Measurements from ENCODE around the gene DBNDD1. TPM values are rescaled to one million over a fixed set of nuclear protein-coding genes. Genes with fewer than 3 reads are reported as not detected.

DBNDD1 gene
- total RNA-seq, 2 experiments from 2014 or later, result 0.18 TPM; not detected in 1

GRCh38 chr16:90019543-90020259, 445 bp upstream of the DBNDD1 start:
- Mint-ChIP-seq H3K4me3 (peak overlapping the region; percentile 36), H3K27ac (no peak overlapping the region), H3K27me3 (ENCODE audit: low read depth) (peaks cover 32% of the 10 kb centered on the region), H3K9me3 (ENCODE audit: insufficient read depth) (peaks cover 7% of the 10 kb centered on the region), H3K36me3 (ENCODE audit: low read depth) (peaks cover 5% of the 10 kb centered on the region), H3K4me1 (ENCODE audit: low read depth) (peaks cover 22% of the 10 kb centered on the region)
- DNase-seq (peak; percentile 28), ATAC-seq (peak; percentile 34)
- ChIA-PET POLR2A (no interaction called here), CTCF (interaction anchor here (1.2 to 1.6 kb wide), 2 partner anchors 10 to 11 kb away, joined by 4 read pairs; no protein-coding TSS in a partner anchor)

DNA sequence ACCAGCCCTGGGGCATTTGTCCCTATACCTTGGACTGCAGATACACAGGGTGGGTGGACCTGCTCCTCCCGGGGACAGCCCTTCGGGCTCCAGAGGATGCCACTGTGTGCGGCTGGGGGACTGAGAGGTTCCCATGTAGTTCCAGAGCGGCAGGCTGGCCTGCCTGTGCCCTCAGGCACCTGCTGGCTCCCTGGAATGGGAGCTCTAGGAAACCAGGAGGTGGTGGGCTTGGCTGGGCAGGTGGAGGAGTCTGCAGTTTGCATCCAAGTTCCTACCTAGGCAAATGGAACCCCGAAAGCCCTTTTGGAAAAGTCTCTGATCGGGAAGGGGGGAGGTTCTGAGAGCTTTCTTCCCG, 982 bp downstream of the DBNDD1 start:
- DNase-seq (no peak), ATAC-seq (no peak)
- Mint-ChIP-seq H3K4me3 (peak overlapping the region; percentile 59), H3K27me3 (ENCODE audit: low read depth) (peaks cover 35% of the 10 kb centered on the region), H3K4me1 (ENCODE audit: low read depth) (peaks cover 22% of the 10 kb centered on the region), H3K9me3 (ENCODE audit: insufficient read depth) (peaks cover 7% of the 10 kb centered on the region), H3K27ac (no peak overlapping the region), H3K36me3 (ENCODE audit: low read depth) (peaks cover 5% of the 10 kb centered on the region)
- CTCF ChIA-PET, result no interaction called here
- POLR2A ChIA-PET, result no interaction called here

- H3K27me3 Mint-ChIP-seq (ENCODE audit: low read depth), result peaks cover 35% of the 10 kb centered on the region
- H3K9me3 Mint-ChIP-seq (ENCODE audit: insufficient read depth), result no peaks in the 10 kb centered on the region
- ChIA-PET CTCF (no interaction called here), POLR2A (no interaction called here)
- no peak overlapping the region for H3K4me3 Mint-ChIP-seq
- DNase-seq, result no peak
- H3K4me1 Mint-ChIP-seq (ENCODE audit: low read depth), result peaks cover 13% of the 10 kb centered on the region
- H3K27ac Mint-ChIP-seq, result no peak overlapping the region
- no peak for ATAC-seq
- peaks cover 3% of the 10 kb centered on the region for H3K36me3 Mint-ChIP-seq (ENCODE audit: low read depth)
Measured at GRCh38 chr16:90016339-90016950, 2.8 kb downstream of the DBNDD1 start.

DNA sequence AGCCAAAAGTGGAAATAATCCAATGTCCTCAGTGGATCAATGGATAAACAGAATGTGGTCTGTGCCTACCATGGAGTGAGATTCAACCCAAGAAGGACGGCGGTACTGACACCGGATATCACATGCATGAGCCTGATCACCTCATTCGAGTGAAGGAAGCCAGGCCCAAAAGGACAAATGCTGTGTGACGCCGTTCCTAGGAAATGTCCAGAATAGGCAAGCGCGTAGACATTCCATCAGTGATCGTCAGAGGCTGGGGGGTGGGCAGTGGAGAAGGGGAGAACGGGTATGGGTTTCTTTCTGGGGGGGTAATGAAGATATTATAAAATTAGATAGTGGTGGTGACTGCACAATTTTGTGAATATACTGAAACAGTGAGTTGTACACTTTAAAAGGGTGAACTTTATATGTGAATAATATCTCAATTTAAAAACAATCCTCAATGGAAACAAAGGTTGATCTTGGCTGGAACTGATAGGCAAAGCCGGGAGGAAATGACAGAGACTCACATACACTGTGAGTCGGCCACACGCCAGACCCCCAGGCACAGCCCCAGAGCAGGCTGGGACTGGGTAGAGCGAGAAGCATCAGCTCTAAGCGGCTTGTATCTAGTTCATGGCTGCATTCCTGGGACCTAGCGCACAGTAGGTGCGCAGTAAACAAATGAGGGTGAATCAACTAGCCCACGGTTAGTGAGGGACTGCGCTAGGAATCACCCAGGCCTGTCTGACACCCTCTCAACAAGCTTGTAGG, 3.5 kb downstream of the DBNDD1 start:
- H3K4me1 Mint-ChIP-seq (ENCODE audit: low read depth), result peaks cover 7% of the 10 kb centered on the region
- ChIA-PET POLR2A (no interaction called here), CTCF (no interaction called here)
- no peak for DNase-seq
- no peaks in the 10 kb centered on the region for H3K36me3 Mint-ChIP-seq (ENCODE audit: low read depth)
- no peak for ATAC-seq
- H3K9me3 Mint-ChIP-seq (ENCODE audit: insufficient read depth), result no peaks in the 10 kb centered on the region
- H3K27me3 Mint-ChIP-seq (ENCODE audit: low read depth), result peaks cover 32% of the 10 kb centered on the region
- H3K27ac Mint-ChIP-seq, result no peak overlapping the region
- no peak overlapping the region for H3K4me3 Mint-ChIP-seq

DNA sequence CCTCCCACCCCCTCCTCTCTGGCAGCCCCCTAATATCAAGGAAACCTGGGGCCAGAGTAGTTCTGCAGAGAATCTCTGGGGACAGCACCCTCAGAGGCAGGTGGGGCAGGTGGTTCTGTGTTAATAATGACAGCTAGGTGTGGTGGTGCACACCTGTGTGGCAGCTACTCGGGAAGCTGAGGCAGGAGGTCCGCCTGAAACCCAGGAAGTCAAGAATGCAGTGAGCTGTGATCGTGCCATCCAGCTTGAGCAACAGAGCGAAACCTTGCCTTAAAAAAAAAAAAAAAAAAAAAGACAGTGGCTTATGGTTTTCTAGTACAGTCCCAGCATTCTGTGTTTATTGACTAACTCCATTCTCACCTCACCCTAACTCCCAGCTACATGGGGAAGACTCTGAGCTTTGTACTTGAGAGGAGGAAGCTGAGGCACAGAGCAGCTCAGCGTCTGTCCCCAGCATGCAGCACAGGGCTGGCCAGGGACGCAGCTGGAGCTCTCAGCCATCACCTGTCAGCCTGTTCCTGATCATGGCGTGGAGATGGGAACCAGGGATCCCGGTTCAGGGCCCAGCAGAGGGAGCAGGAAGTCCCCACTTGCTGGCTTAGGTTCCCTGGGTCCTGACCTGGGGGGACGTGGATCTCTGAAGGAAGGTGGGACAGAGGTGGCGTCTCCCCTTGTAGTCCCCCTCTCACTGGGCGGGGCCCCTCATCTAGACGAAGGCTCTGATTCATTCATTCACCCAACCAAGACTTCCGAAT, 6.1 kb downstream of the DBNDD1 start:
- Mint-ChIP-seq H3K4me3 (no peak overlapping the region), H3K4me1 (ENCODE audit: low read depth) (peaks cover 15% of the 10 kb centered on the region), H3K27ac (no peak overlapping the region), H3K27me3 (ENCODE audit: low read depth) (peaks cover 24% of the 10 kb centered on the region), H3K9me3 (ENCODE audit: insufficient read depth) (no peaks in the 10 kb centered on the region), H3K36me3 (ENCODE audit: low read depth) (no peaks in the 10 kb centered on the region)
- DNase-seq (no peak), ATAC-seq (no peak)
- CTCF ChIA-PET, result no interaction called here
- POLR2A ChIA-PET, result interaction anchor here (0.7 kb wide), 1 partner anchor 37 kb away, joined by 3 read pairs; no protein-coding TSS in a partner anchor

- no peak overlapping the region for H3K4me3 Mint-ChIP-seq
- H3K27ac Mint-ChIP-seq, result no peak overlapping the region
- DNase-seq, result no peak
- ChIA-PET CTCF (no interaction called here), POLR2A (no interaction called here)
- no peaks in the 10 kb centered on the region for H3K9me3 Mint-ChIP-seq (ENCODE audit: insufficient read depth)
- H3K27me3 Mint-ChIP-seq (ENCODE audit: low read depth), result peaks cover 18% of the 10 kb centered on the region
- no peak for ATAC-seq
- H3K36me3 Mint-ChIP-seq (ENCODE audit: low read depth), result no peaks in the 10 kb centered on the region
- peaks cover 15% of the 10 kb centered on the region for H3K4me1 Mint-ChIP-seq (ENCODE audit: low read depth)
Measured at GRCh38 chr16:90011908-90012501, 7.3 kb downstream of the DBNDD1 start.

GRCh38 chr16:90011508-90011819, 7.8 kb downstream of the DBNDD1 start:
- H3K9me3 Mint-ChIP-seq (ENCODE audit: insufficient read depth), result no peaks in the 10 kb centered on the region
- no peak overlapping the region for H3K27ac Mint-ChIP-seq
- POLR2A ChIA-PET, result no interaction called here
- H3K4me3 Mint-ChIP-seq, result no peak overlapping the region
- no peaks in the 10 kb centered on the region for H3K36me3 Mint-ChIP-seq (ENCODE audit: low read depth)
- H3K4me1 Mint-ChIP-seq (ENCODE audit: low read depth), result peaks cover 15% of the 10 kb centered on the region
- no peak for ATAC-seq
- no peak for DNase-seq
- H3K27me3 Mint-ChIP-seq (ENCODE audit: low read depth), result peaks cover 18% of the 10 kb centered on the region
- CTCF ChIA-PET, result no interaction called here

- Mint-ChIP-seq H3K4me3 (no peak overlapping the region), H3K4me1 (ENCODE audit: low read depth) (peaks cover 15% of the 10 kb centered on the region), H3K27ac (no peak overlapping the region), H3K36me3 (ENCODE audit: low read depth) (no peaks in the 10 kb centered on the region), H3K9me3 (ENCODE audit: insufficient read depth) (no peaks in the 10 kb centered on the region), H3K27me3 (ENCODE audit: low read depth) (peaks cover 16% of the 10 kb centered on the region)
- DNase-seq, result no peak
- no peak for ATAC-seq
- CTCF ChIA-PET, result no interaction called here
- POLR2A ChIA-PET, result interaction anchor here (0.6 kb wide), 1 partner anchor 25 kb away, joined by 3 read pairs; no protein-coding TSS in a partner anchor
Measured at GRCh38 chr16:90010676-90011507, 8.4 kb downstream of the DBNDD1 start.

DNA sequence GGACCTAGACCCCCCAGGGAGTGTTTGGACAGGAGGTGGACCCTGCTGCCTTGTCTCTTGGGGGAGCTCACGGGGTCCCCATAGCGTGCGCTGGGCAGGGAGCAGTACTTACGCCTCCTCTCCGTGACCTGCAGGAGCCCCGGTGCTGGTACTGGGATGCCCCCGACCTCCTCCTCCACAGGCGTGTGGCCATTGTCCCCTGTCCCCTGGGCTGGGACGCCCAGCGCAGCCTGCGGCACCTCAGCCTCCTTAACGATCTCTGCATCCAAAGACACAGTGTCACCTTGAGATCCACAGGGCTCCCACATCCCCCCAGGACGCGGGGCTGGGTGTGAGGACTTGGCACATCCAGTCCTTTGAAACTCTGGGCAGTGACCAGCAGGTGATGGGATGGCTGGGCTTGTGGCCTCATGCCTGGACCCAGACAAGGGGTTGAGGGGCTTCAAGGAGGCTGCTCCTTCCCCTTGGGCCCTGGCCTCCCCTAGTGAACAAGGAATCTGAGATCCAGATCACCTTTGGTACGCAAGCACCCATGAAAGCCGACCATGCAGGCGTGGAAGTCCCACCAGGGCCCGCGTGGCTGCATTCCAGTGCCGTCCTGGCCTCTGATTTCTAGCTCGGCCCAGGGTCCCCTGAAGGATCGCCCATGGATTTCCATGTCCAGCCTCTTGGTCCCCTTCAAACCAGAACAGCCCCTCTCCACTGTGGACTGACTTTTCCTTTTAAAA, 9.9 kb downstream of the DBNDD1 start:
- no peak for DNase-seq
- peaks cover 15% of the 10 kb centered on the region for H3K4me1 Mint-ChIP-seq (ENCODE audit: low read depth)
- CTCF ChIA-PET, result interaction anchor here (0.8 to 0.9 kb wide), 2 partner anchors 10 to 12 kb away, joined by 4 to 5 read pairs; partner anchors contain the start of gene DBNDD1
- H3K36me3 Mint-ChIP-seq (ENCODE audit: low read depth), result no peaks in the 10 kb centered on the region
- H3K9me3 Mint-ChIP-seq (ENCODE audit: insufficient read depth), result no peaks in the 10 kb centered on the region
- peak overlapping the region; percentile 77 for H3K27ac Mint-ChIP-seq
- no peak for ATAC-seq
- POLR2A ChIA-PET, result interaction anchor here (0.8 kb wide), 1 partner anchor 168 kb away, joined by 3 read pairs; no protein-coding TSS in a partner anchor
- peaks cover 8% of the 10 kb centered on the region for H3K27me3 Mint-ChIP-seq (ENCODE audit: low read depth)
- peak overlapping the region; percentile 49 for H3K4me3 Mint-ChIP-seq

DNA sequence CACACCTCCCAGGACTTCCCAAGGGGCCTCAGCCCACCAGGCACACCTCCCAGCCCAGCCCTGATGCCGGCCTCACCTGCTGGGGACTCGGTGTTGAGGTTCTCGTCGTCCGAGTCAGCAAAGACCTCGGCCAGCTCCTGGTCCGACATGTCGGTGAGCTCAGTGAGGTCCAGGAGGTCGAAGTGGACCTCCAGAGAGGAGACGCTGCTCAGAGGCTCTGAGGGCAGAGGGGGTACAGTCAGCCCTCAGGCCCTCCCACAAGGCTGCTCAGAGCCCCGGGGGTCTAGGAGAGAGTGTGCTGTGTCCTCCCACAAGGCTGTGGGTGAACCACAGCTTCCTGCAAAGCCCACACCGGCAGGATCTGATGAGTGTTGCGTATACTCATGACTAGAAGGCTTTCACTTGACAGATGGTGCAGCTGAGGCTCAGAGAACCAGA, 10.5 kb downstream of the DBNDD1 start:
- ChIA-PET POLR2A (interaction anchor here (0.8 kb wide), 1 partner anchor 168 kb away, joined by 3 read pairs; no protein-coding TSS in a partner anchor), CTCF (interaction anchor here (0.8 to 0.9 kb wide), 2 partner anchors 10 to 13 kb away, joined by 4 to 5 read pairs; partner anchors contain the start of gene DBNDD1)
- Mint-ChIP-seq H3K4me3 (peak overlapping the region; percentile 49), H3K9me3 (ENCODE audit: insufficient read depth) (no peaks in the 10 kb centered on the region), H3K36me3 (ENCODE audit: low read depth) (no peaks in the 10 kb centered on the region), H3K27ac (peak overlapping the region; percentile 77), H3K27me3 (ENCODE audit: low read depth) (peaks cover 6% of the 10 kb centered on the region), H3K4me1 (ENCODE audit: low read depth) (peaks cover 15% of the 10 kb centered on the region)
- ATAC-seq, result peak; percentile 95
- peak; percentile 87 for DNase-seq
